Tongue (tissue), 2 donors: ENCODE measurements around the gene WNT7B. TPM values are rescaled to one million over a fixed set of nuclear protein-coding genes. Genes with fewer than 3 reads are reported as not detected.
A peak's percentile ranks its signal among the peaks of the same experiment; 100 is the strongest.
"Not testable (repeated sequence)": the region's sequence is repeated elsewhere in the genome, so short reads cannot be mapped to it uniquely, and the experiment has no call there.

Source experiments
- DNase-seq: peaks from one replicate; pipeline ENCODE4 v3.0.0-alpha.2; 2015
- total RNA-seq: library from RNA; depleted of rRNA; stranded (reverse); fragments of >200 nt; gene quantifications from one replicate; pipeline ENCODE4 v1.2.3, GENCODE V29; 2014

The WNT7B gene
- total RNA-seq, 1 donor from 2014 or later, result 6.2 TPM

DNA sequence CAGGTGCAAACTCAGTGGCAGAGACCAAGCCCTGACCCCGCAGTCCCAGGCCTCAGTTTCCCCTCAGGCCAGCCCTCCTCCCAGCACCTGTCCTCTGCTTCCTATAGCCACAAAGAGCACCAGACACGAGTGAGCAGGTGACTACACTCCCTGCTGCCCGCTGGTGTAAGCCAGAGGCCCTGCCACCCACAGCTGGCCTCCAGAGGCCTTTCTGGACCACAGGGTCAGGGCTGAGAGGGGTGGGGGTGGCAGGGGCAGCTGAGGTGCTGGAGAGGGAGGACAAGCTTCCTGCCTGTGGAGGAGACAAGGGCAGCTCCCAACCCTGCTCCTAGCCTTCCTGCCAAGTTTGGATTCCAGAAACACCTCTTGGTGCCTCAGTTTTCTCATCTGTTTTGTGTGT, 31.3 kb upstream of the WNT7B start:
- no peak for DNase-seq

DNA sequence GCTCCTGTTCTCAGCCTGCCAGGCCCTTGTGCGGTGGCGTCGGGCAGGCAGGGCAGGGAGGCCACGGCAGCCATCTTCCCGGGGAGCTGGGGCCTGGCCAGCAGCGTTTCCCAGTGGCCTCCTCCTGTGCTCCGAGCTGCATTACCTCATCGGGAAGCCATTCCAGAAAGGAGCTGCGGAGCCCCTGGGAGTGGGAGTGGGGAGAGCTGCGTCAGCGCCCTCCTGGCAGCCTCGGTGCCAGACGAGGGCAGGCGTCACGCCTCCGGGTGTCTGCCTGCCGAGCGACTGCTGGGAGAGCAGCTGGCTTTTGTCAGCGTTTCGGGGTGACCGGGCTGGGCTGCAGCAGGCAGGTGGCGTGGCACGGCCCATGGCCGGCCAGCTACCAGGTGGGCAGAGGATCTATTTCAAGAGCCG, 30.9 kb upstream of the WNT7B start:
- peak; percentile 94 for DNase-seq

DNA sequence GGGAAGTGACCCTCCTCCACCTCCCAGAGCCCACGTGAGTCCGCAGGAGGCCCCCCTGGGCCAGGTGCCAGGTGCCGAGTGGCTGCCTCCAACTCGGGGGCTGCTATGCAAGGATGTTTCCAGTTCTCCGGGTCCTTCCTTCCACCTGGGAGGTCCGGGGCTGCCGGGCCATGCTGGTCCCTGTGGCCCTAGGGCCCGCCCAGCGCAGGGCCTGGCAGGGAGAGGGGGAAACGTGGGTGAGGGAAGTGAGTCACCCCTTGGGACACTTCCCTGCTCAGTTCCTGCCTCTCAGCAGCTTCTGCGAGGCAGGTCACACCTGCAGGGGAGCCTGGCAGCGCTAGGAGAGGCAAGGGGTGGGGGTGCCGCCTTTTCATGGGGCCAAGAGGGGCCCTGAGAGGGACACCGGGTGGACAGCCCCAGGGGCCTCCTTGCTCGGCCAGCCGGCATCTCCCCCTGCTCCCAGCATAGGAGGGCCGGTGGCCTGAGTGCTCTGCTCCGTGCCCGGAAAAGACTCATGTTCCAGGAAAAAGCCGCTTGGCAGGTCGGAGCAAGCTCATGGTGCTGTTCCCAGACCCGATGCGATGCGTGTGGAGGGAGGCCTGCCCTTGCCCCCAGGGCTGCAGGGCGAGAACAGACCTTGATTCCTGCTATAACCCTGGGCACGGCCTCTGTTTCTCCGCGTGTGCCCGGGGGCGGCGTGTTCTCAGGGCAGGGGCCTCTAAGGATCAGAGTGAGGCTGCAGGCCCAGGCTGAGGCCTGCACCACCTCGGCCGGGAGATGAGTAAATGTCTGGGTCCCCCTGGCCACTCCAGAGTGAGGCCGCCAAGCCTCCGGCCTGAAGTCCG, 30.3 kb upstream of the WNT7B start:
- DNase-seq, result peak; percentile 58

DNA sequence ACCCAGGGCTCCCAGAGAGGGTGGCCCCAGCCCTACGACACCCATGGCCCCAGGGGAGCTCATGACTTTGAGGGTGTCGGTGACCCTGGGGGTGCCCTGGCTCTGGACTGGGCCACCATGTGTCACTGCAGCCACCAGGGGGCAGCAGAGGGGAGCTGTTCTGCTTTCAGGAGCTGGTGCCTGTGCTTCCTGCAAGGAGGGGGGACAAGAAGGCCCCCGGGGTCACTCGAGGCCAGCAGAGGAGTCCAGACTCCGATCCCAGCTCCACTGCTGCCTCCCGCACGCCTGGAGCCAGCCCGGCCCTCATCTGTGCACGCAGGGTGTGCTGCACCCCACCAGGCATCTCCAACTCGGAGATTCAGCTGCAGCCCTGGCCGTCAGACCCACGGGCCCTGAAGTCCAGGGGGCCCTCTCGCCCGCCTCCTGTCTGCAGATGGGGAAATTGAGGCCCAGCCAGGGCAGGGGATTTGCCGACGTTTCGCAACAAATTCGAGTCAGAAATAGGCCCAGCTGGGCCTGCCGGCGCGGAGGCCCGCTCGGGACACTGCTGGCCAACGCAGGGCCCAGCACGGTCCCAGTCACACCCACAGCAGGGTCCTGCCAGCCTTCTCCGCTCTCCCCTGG, 29.5 kb upstream of the WNT7B start:
- peak; percentile 94 for DNase-seq

DNA sequence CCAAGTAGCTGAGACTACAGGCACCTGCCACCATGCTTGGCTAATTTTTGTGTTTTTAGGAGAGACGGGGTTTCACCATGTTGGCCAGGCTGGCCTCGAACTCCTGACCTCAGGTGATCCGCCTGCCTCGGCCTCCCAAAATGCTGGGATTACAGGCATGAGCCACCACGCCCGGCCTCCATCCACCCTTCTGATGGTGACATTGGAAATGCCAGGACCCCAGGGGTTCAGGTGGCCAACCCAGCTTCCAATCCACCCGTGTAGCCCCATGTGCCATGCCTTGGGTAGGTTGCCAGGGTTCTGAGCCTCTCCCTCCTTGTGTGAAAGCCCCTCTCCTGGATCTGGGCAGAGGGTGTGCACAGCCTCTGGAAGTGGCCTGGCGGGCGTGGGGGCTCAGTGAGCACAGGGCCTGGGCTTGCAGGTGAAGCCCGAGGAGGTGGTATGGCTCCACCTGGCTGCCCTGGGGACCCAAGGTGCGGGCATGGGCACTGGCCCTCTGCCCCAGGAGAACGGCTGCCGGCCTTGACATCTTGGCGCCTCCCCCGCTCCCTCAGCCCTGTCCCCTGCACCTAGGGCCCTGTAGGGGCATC, 28.2 kb upstream of the WNT7B start:
- DNase-seq, result not testable (repeated sequence)

DNA sequence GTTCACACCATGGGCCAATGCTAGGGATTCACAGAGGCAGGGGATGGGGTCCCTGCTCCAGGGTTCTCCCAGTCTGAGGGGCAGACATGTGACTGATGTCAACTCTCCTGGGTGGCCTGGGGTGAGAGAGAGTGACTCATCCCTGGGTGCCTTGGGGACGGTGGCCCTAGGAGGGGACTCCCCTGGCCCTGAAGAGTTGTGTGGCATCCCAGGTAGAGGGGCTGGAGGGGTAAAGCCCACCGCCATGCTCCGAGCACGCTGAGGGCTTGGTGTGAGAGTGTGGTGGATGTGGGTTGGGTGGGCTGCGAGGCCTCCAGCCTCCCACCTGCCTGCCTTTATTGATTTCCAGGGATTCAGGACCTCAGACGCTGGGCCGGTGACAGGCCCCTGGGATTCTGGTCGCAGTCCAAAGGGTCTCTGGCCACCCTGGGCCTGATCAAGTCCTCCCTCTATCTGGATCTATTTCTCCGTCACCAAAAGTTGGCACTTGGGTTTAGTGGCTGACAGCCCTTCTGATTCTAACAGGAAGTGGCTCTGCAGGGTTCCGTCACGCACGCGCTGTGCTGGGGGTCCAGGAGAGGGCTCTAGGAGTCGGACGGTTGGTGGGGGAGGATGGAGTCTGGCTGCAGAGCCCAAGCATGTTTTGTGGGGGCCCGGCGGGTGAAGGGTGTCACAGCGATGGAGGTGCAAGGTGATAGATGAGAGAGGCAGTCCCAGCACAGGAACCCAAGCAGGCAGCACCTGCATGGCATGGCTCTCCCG, 27.3 kb upstream of the WNT7B start:
- no peak for DNase-seq

DNA sequence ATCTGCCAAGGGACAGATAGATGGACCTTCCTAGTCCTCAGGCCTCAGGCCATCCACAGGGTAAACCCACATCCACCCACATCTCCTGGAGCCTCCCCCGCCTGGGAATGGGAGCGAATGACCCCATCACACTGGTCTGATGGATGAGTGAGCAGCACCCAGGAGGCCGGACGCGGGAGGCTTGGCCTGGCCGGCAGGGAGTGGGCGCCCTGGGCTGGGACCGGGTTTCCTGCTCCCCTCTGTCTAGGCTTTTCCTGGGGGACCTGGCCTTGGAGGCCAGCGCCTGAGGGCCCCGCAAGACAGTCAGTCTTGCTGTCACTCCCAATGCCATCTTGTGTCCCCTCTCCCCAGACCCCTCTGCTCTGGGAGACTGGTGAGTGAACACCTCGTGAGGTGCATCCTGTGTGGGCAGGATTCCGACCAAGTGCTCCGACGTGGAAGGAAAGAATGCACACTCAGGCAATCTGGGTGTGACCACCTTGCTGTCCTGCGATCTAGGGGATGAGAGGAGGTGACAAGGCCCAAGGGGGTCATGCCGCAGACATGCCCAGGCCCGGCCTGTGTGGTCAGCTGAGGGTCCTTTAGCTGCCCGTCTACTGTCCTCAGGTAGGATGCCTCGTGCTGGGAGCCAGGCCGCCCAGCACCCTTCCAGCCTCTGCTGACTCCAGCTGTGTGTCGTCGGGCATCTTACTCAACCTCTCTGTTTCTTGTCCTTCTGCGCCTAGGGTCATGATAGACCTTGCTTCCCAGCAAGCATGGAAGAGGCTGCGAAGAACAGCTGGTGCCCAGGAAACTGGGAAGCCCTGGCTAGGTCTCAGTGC, 26.5 kb upstream of the WNT7B start:
- DNase-seq, result no peak

DNA sequence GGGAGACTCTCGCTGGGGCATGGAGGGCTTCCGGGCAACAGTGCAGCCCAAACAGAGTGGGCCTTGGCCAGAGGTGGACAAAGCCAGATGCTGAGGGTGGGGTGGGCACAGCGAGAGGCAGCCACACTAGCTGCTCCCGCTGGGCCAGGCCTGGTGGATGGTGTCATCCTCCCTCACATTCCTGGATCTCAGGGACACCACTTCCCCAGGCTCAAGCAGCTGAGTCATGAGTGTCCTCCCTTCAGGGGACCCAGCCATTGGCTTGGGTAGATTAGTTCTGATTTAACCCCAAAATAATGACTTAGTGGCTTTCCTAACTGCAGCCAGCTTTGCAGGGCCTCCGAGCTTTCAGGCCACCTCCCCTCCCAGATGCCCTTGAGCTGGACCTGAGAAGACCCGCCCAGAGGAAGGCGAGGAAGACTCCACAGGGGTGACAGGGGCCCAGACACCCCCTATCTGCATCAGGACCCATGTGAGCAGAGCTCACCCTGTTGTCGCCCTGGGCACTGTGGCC, 25.9 kb upstream of the WNT7B start:
- DNase-seq, result no peak

DNA sequence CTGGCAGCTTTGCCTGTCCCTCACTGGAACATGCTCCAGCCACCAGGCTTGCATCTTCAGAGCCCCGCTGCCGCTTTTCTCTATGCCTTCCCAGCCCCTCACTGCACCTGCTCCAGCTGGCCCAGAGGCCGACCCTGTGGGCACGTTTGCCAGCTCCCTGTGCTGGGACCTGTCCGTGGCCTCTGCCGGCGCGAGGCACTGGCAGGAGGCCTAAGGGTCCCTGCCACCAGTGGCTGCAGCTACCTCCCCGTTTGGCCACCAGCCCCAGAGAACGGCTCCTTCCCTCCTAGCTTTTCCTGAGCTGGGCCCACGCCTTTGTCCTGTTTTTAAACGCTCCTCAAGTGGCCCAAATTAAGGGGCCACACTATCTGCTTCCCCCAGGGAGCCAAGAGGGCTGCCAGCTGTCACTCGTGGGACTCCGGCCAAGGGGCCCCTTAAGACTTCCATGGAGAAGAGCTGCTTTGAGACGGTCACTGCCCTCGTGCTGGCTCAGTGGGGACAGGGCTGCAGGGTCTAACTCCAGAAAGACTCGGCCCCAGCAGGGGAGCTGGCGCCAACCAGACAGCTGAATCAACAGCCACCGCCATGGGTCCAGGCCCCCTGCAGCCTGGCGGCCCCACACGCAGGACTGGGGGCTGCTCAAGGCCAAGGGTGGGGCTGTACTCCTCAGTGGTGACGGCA, 24.6 kb upstream of the WNT7B start:
- DNase-seq, result peak; percentile 81

DNA sequence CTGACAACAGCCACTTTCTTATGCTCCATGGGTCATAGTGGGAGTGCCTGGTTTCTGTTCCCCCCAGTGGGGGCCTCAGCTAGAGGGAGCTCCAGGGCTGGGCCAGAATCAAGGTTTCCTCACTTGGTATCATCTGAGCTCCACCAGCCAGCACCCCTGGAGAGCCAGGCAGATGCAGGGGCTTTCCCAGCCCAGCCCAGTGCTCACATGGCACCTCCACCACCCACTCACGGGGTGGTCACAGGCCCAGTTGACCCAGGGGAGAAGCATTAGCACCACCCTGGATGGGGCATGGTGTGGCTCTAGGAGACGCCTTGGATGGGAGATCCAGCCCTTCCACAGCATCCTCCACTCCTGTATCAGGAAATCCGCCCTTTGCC, 24.1 kb upstream of the WNT7B start:
- DNase-seq, result no peak

DNA sequence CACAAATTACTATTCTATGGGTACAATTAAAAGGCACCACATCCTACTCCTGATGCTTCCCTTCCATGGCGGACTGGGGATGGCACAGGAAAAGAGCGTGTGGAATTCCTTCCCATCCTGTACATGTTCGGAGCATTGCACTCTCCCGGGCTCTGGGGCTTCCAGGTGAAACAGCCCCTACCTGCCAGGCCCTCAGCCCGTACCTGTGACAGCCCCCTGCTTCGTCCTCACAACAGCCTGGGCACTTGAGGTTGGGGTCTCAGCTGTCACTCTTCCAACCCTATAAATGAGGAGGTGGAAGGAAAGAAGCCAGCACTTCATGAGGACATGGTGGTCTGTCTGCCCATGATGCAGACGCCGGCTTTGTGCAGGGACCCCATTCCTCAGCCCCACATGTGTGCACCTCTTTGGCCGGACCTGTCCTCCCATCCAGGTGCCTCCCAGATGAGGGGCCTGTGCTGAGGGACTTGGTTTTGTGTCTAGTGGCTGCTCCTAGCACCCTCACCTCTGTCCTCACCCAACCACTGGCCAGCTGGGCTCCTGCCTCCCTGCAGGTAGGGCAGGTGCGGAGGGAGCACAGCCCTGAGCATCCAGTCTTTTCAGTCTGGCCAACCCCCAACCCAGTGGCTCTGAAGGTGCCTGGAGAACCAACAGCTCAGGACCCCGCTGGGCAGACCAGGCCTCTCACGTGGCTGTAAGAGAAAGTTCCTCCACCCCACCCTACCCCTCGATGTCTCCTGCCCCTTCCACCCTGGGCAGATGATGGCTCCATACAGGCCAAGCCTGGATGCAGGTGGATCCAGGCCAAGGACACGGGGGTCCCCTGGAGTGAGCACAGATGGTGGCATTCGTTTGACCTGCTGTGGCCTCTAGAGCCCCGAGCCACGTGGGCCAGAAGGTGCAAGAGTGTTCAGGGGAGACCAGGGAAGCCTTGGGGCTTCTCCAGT, 23.4 kb upstream of the WNT7B start:
- DNase-seq, result no peak

DNA sequence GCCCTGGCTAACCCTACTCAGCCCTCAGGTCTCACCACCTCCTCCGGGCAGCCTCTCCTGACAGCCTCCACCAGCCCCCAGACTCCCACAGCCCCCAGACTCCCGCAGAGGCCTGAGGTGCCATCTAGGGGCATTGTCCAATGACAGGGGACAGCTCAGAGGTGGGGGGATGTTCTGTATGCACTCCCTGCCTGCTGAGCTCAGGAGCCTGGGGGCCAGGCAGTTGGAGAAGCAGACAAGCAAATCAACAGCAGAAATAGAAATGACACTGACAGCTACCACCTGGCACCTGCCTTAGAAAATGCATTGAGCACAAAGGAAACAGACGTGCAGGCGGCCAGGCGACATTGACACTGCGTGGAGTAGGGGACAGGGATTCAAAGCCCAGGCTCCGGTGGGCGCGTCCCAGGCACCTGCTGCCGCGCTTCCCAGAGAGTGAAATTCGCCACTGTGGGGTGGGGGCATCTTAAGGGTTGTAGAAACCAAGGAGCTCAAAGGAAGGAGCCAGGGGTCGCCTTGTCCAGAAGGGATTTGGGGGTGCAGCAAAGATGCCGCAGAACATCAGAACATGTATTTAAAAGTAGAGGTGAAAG, 22.5 kb upstream of the WNT7B start:
- no peak for DNase-seq

DNA sequence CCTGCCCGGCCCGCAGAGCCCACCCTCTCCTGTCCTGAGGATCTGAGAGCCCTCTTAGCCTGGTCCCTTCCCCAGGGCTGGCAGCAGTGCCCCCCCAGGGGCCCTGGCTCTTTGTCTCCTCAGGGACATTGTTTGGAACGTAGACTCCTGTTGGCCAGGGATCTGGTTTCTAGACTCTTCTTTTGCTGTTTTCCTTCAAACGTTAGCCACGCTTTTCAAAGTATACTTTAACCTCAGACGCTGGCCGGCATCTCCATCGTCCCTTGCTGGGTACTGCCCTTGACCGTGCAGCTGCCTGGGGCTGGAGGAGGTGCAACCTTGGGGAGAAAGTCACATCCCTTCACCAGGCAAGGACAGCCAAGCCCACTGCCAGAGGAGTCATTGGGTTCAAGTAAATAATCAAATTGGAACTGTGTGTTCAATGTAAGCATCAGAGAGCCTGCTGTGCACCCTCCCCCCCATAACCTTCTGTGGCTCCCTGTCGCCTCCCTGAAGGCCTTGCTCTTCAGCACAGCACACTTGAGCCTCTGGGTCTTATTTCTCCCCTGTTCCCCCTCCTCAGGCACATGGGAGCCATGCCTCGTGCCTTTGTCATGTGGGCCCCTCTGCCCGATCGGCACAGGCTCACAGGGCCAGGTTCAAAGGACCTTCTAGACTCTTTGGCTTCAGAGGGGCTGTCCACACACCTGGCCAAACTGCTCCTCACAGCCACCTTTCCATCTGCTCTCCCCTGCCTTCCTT, 21.8 kb upstream of the WNT7B start:
- DNase-seq, result no peak

DNA sequence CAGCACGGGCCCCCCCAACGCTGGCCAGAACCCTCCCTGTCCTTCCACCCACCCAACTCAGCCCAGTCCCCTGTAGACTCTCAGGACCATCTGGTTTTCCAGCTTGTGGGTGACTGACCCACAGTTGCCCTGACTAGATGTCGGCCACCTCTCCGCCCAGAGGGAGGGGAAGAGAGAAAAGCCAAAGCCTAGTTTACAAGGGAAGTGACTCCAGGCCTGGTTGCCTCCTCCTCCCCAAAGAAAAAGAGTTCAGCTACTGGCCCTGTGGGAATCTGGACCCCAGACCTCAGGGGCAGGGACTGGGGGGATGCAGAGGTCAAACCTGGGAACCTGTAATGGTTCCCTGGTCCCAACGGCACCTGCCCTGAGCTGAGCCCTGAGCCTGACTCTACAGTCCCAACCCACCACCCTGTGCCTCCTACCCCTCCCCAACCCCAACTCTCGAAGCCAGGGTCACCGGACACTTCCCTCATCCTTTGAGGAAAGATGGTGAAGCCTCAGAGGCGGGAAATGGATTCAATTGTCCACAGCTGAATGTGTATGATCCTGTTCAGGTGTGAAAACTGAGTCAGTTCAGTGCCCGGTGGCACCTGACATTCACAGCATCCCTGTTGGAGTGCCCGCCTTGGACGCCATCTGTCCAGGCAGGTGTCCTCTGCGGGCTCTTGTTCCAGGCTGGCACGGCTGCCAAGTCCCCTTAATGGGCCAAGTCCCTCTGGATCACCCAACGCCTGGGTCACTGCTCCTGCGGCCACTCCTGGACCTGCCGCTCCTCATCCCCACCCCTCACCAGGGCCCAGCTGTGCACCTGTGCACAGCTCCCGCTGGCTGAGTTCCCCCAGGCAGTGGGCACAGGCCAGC, 21.0 kb upstream of the WNT7B start:
- no peak for DNase-seq

DNA sequence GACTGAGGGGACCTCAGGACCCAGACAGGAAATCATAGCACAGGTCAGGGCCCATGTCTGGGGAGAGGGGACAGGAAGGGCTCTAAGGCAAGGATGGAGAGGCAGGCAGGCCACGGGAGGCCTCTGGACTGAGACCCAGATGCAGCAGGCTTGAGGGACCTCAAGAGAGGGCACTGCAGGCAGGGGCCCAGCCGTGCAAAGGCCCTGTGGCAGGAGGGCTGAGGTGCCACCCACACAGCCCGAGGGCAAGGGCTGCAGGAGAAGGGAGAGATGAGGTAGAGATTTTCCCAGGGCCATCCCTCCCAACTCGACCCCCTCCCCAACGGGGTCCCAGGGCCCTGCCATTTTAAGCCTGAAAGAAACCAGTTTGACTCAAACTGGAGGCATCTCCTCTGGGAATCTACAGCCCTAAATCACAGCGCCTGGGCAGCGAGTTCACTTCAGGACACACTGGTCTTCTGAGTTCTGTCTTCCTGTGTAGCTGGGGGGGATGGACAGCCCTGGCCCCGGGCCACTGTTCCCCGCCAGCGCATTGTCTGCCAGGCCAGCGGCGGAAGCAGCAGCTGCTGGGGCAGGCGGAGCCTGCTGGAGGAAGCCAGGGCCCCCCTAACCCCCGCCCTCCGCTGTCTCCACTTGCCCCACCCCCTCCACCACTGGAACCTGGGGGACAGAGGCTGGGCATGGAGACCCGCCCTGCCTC, 20.3 kb upstream of the WNT7B start:
- peak; percentile 96 for DNase-seq

DNA sequence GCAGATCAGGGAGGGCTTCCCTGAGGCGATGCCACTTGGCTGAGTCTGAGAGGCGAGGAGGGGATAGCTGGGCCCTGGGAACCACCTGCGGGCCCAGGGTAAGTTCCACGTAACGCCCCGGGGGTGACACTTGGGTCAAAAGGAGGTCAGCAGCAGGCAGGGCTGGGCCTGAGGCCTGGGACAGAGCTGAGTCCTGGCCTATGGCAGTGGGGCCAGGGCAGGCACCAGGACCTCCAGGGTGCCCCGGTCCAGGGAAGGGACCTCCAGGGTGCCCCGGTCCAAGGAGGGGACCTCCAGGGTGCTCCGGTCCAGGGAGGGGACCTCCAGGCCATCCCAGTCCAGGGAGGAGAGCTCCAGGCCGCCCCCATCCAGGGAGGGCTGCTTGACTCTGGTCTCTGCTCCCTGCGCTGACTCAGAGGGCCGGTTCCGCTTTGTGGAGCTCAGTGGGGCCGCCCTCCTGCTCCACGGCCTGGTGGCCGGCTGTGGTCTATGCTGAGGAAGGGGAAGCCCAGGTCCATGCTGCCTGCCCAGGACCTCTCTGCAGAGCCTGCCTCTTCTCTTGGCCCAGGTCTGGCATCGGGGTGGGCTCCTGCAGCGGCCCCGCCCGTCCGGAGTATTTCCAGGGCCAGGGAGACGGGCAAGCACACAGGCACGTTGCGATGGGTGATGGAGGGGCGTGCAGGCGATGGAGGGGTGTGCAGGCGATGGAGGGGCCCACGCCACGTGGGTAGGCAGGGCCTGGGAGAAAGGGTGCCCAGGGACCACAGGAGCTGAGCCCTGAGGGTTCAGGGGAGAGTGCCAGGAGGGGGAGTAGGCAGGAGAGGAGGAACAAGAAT, 19.5 kb upstream of the WNT7B start:
- DNase-seq, result no peak
